IMR-90 (cell line): ENCODE measurements around the gene SNED1. TPM values are rescaled to one million over a fixed set of nuclear protein-coding genes. Genes with fewer than 3 reads are reported as not detected.

Experiments used
- ATAC-seq: fragments of 200-7000 bp; cut with Tn5 transposase; 2 replicates; pipeline ENCODE4 v1.9.1; 2020; ENCODE audit warnings: low read depth, mild to moderate bottlenecking, moderate library complexity
- BruUV-seq: library from RNA; stranded (reverse); fragments of 400-500 nt; replicated peaks from 2 replicates; lab custom pipeline; 2021; lab: Mats Ljungman, UMichigan
- CTCF ChIA-PET: fragments of 300-600 bp; formaldehyde crosslinking; extraction: SDS; loops from one replicate; lab custom pipeline; 2021; ENCODE audit warnings: antibody characterized with exemption; lab: Yijun Ruan, JAX
- POLR2A ChIA-PET: fragments of 300-600 bp; sonication (Branson Sonifier 250); formaldehyde crosslinking; loops from one replicate; lab custom pipeline; 2022; ENCODE audit warnings: antibody characterized with exemption; ENCODE audit not compliant: unreplicated experiment; lab: Charles Lee
- DNase-seq: peaks from one replicate; pipeline ENCODE4 v3.0.0; 2013
- H2AFZ ChIP-seq: replicated peaks from 2 replicates; pipeline ENCODE3; 2013; ENCODE audit warnings: low read length, mild to moderate bottlenecking; ENCODE audit not compliant: poor library complexity
- H2AK5ac ChIP-seq: 2 replicates; pipeline ENCODE4 v1.6.1; 2013; ENCODE audit warnings: low read depth, low read length, inconsistent platforms
- H2AK9ac ChIP-seq: replicated peaks from 2 replicates; pipeline ENCODE3; 2013; ENCODE audit warnings: mild to moderate bottlenecking, low read depth, low read length, moderate library complexity; ENCODE audit not compliant: poor library complexity
- H2BK120ac ChIP-seq: 2 replicates; pipeline ENCODE4 v1.6.1; 2013; ENCODE audit warnings: low read depth, low read length, inconsistent platforms
- H2BK15ac ChIP-seq: 3 replicates; pipeline ENCODE4 v1.6.1; 2013; ENCODE audit warnings: low read depth, low read length, inconsistent platforms
- H2BK20ac ChIP-seq: 2 replicates; pipeline ENCODE4 v1.6.1; 2013; ENCODE audit warnings: low read depth, mild to moderate bottlenecking, inconsistent platforms, low read length, moderate library complexity
- H2BK5ac ChIP-seq: 2 replicates; pipeline ENCODE4 v1.6.1; 2013; ENCODE audit warnings: mild to moderate bottlenecking, low read depth, low read length, inconsistent platforms; ENCODE audit not compliant: poor library complexity, severe bottlenecking
- H3K14ac ChIP-seq: replicated peaks from 2 replicates; pipeline ENCODE4 v1.6.1; 2013; ENCODE audit warnings: low read depth, low read length, inconsistent platforms
- H3K18ac ChIP-seq: 2 replicates; pipeline ENCODE4 v1.6.1; 2013; ENCODE audit warnings: low read depth, low read length, control low read depth
- H3K23ac ChIP-seq: 2 replicates; pipeline ENCODE4 v1.6.1; 2013; ENCODE audit warnings: low read depth, low read length, inconsistent platforms
- H3K27ac ChIP-seq: 2 replicates; pipeline ENCODE4 v1.5.1; 2013; ENCODE audit warnings: mild to moderate bottlenecking, control low read depth, low read length; ENCODE audit not compliant: insufficient read depth
- H3K27me3 ChIP-seq: 2 replicates; pipeline ENCODE4 v1.6.1; 2013; ENCODE audit warnings: low read length; ENCODE audit not compliant: control insufficient read depth, insufficient read depth
- H3K36me3 ChIP-seq: 2 replicates; pipeline ENCODE4 v1.6.1; 2013; ENCODE audit warnings: low read length, mixed read lengths; ENCODE audit not compliant: control insufficient read depth, insufficient read depth
- H3K4ac ChIP-seq: 2 replicates; pipeline ENCODE4 v1.6.1; 2013; ENCODE audit warnings: low read depth, low read length, inconsistent platforms
- H3K4me1 ChIP-seq: 2 replicates; pipeline ENCODE4 v1.6.1; 2013; ENCODE audit warnings: low read length, mixed read lengths; ENCODE audit not compliant: control insufficient read depth, insufficient read depth
- H3K4me2 ChIP-seq: 2 replicates; pipeline ENCODE4 v1.6.1; 2013; ENCODE audit warnings: low read depth, mild to moderate bottlenecking, control low read depth, low read length, moderate library complexity
- H3K4me3 ChIP-seq: 2 replicates; pipeline ENCODE4 v1.5.1; 2013; ENCODE audit warnings: low read depth, mild to moderate bottlenecking, control low read depth, low read length, moderate library complexity; ENCODE audit not compliant: insufficient read depth
- H3K56ac ChIP-seq: 2 replicates; pipeline ENCODE4 v1.6.1; 2013; ENCODE audit warnings: low read length, inconsistent platforms; ENCODE audit not compliant: insufficient read depth; ENCODE audit errors: extremely low read depth
- H3K79me1 ChIP-seq, 2 experiments: 2 replicates each; pipeline ENCODE4 v1.6.1; 2013; ENCODE audit warnings: low read length in 2 of 2, inconsistent platforms in 1 of 2, low read depth in 1 of 2
- H3K9ac ChIP-seq: 2 replicates; pipeline ENCODE4 v1.6.1; 2013; ENCODE audit warnings: low read depth, low read length, control low read depth
- H3K9me1 ChIP-seq: 2 replicates; pipeline ENCODE4 v1.6.1; 2013; ENCODE audit warnings: low read length, inconsistent platforms; ENCODE audit not compliant: insufficient read depth
- H3K9me3 ChIP-seq: 2 replicates; pipeline ENCODE4 v1.6.1; 2013; ENCODE audit warnings: low read length; ENCODE audit not compliant: control insufficient read depth, insufficient read depth
- H4K20me1 ChIP-seq: 2 replicates; pipeline ENCODE4 v1.6.1; 2013; ENCODE audit warnings: low read length, inconsistent platforms; ENCODE audit not compliant: insufficient read depth
- H4K5ac ChIP-seq: 2 replicates; pipeline ENCODE4 v1.6.1; 2013; ENCODE audit warnings: mild to moderate bottlenecking, low read depth, low read length, control low read depth
- H4K8ac ChIP-seq, 2 experiments: 2 replicates each; pipeline ENCODE4 v1.6.1; 2013; ENCODE audit warnings: low read depth in 2 of 2, low read length in 2 of 2, control low read depth in 1 of 2, inconsistent platforms in 1 of 2
- H4K91ac ChIP-seq: 2 replicates; pipeline ENCODE4 v1.6.1; 2013; ENCODE audit warnings: low read depth, low read length, inconsistent platforms; ENCODE audit not compliant: insufficient read depth
- BHLHE40 ChIP-seq: fragments of 150-350 bp; IDR thresholded peaks from 2 replicates; pipeline ENCODE4 v1.6.1; 2016; ENCODE audit warnings: mild to moderate bottlenecking, low read depth, low read length
- CEBPB ChIP-seq: IDR thresholded peaks from 2 replicates; pipeline ENCODE4 v1.6.1; 2012; ENCODE audit warnings: low read depth, low read length, improper control_type of control experiment
- CHD1 ChIP-seq: IDR thresholded peaks from 2 replicates; pipeline ENCODE4 v1.6.1; 2012; ENCODE audit warnings: low read depth, low read length, improper control_type of control experiment
- FOS ChIP-seq: fragments of 150-350 bp; IDR thresholded peaks from 2 replicates; pipeline ENCODE4 v1.6.1; 2016; ENCODE audit warnings: low read depth, low read length
- MAFK ChIP-seq: IDR thresholded peaks from 2 replicates; pipeline ENCODE4 v1.6.1; 2012; ENCODE audit warnings: low read depth, low read length, improper control_type of control experiment
- MAZ ChIP-seq: IDR thresholded peaks from 2 replicates; pipeline ENCODE4 v1.6.1; 2012; ENCODE audit warnings: low read depth, mild to moderate bottlenecking, low read length, improper control_type of control experiment, moderate library complexity, borderline replicate concordance
- MXI1 ChIP-seq: IDR thresholded peaks from 2 replicates; pipeline ENCODE4 v1.6.1; 2012; ENCODE audit warnings: low read depth, mild to moderate bottlenecking, low read length, moderate library complexity, borderline replicate concordance
- NFE2L2 ChIP-seq: fragments of 150-350 bp; IDR thresholded peaks from 2 replicates; pipeline ENCODE4 v1.6.1; 2016; ENCODE audit warnings: low read depth, mild to moderate bottlenecking, low read length
- POLR2A ChIP-seq: IDR thresholded peaks from 2 replicates; pipeline ENCODE4 v1.6.1; 2012; ENCODE audit warnings: mild to moderate bottlenecking, low read depth, low read length
- RAD21 ChIP-seq: IDR thresholded peaks from 2 replicates; pipeline ENCODE4 v1.6.1; 2012; ENCODE audit warnings: low read length, improper control_type of control experiment
- RCOR1 ChIP-seq: IDR thresholded peaks from 2 replicates; pipeline ENCODE4 v1.6.1; 2012; ENCODE audit warnings: mild to moderate bottlenecking, low read length, improper control_type of control experiment; ENCODE audit not compliant: insufficient replicate concordance
- RFX5 ChIP-seq: IDR thresholded peaks from 2 replicates; pipeline ENCODE4 v1.8.0; 2012; ENCODE audit warnings: low read depth, mild to moderate bottlenecking, low read length, moderate library complexity
- SMC3 ChIP-seq: fragments of 150-350 bp; IDR thresholded peaks from 2 replicates; pipeline ENCODE4 v1.6.1; 2016; ENCODE audit warnings: low read depth, mild to moderate bottlenecking, antibody characterized with exemption, low read length, moderate library complexity
- WGBS, 2 experiments: methylation state at CpG; one replicate each; pipeline versions ENCODE4 v1.1.5 to v1.1.7; 2013; ENCODE audit warnings: missing lambda C conversion rate in 2 of 2; ENCODE audit not compliant: insufficient read length in 1 of 2; ENCODE audit errors: extremely low coverage in 2 of 2; 5-methylcytosine and 5-hydroxymethylcytosine counted together
- dilution Hi-C: fragments of 300-500 bp; cut with HindIII; formaldehyde crosslinking; loops from one replicate; pipeline ENCODE4 v1.14.3; 2018; ENCODE audit warnings: low sequenced_read_pairs; ENCODE audit not compliant: unreplicated experiment
- in situ Hi-C: fragments of 300-500 bp; cut with MboI; formaldehyde crosslinking; loops from 3 replicates; pipeline ENCODE4 v1.14.3; 2019; ENCODE audit warnings: low sequenced_read_pairs, inconsistent platforms, mixed read lengths
- intact Hi-C: fragments of 100-400 bp; cut with micrococcal nuclease; formaldehyde crosslinking; loops from 2 replicates; pipeline ENCODE4 v1.10.0; 2022
- polyA plus RNA-seq, 3 experiments: library from polyadenylated mRNA; depleted of rRNA; stranded (reverse); fragments of >200 nt; gene quantifications; 2 replicates each; pipeline ENCODE4 v1.2.3, GENCODE V29; 2012; ENCODE audit warnings: low replicate concordance in 1 of 3
- total RNA-seq: library from RNA; depleted of rRNA; stranded (reverse); fragments of >200 nt; gene quantifications from 2 replicates; pipeline ENCODE4 v1.2.3, GENCODE V29; 2012
- TF ChIP-seq, protein P1 (sequence below): fragments of 150-350 bp; IDR thresholded peaks from 2 replicates; pipeline ENCODE4 v1.6.1; 2017; ENCODE audit warnings: mild to moderate bottlenecking, antibody characterized with exemption, low read length, low read depth
- TF ChIP-seq, protein P2 (sequence below): fragments of 150-350 bp; IDR thresholded peaks from 2 replicates; pipeline ENCODE4 v1.6.1; 2016; ENCODE audit warnings: low read depth, mild to moderate bottlenecking, low read length, moderate library complexity, borderline replicate concordance
- TF ChIP-seq, protein P3 (sequence below): conservative IDR thresholded peaks from 2 replicates; pipeline ENCODE4 v1.5.1; 2012; ENCODE audit warnings: mild to moderate bottlenecking, low read depth, low read length, improper control_type of control experiment

SNED1 gene
- total and polyA plus RNA-seq, 2 of the 4 experiments (the other 2 are of a cell fraction): 1.1 to 3.4 TPM

DNA sequence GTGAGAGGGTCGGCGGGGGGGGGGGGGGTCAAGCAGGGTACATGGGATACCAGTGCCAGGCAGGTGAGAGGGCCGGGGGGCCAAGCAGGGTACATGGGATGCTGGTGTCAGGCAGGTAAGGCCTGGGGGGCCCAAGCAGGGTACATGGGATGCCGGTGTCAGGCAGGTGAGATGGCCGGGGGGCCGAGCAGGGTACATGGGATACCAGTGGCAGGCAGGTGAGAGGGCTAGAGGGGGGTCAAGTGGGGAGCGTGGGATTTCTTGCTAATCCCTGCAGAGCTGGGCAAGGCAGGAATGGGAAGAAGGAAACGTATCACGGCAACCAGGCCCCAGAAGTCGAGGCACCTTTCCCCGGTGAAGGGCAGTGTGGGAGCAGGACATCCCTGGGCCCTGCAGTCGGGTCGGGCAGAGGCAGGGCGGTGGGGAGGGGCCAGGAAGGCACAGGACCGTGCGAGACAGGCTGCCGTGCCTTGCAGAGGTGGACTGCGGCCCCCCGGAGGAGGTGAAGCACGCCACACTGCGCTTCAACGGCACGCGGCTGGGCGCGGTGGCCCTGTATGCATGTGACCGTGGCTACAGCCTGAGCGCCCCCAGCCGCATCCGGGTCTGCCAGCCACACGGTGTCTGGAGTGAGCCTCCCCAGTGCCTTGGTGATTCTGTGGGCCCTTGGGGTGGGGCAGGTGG lies 54.4 kb downstream of the SNED1 start:
- Histone ChIP-seq H2BK120ac (no peak overlapping the region), H2AK9ac (no peak overlapping the region), H3K4me3 (no peak overlapping the region), H3K56ac (no peak overlapping the region), H3K14ac (no peak overlapping the region), H3K4me2 (no peak overlapping the region), H3K18ac (no peak overlapping the region), H3K9me1 (no peaks in the 10 kb centered on the region), H3K27me3 (no peaks in the 10 kb centered on the region), H4K20me1 (no peaks in the 10 kb centered on the region), H3K36me3 (peaks cover 20% of the 10 kb centered on the region), H2BK15ac (no peak overlapping the region), H3K4ac (no peak overlapping the region), H3K9me3 (no peaks in the 10 kb centered on the region), H3K27ac (no peak overlapping the region), H2AK5ac (no peak overlapping the region), H3K4me1 (no peaks in the 10 kb centered on the region), H2AFZ (no peak overlapping the region), H4K91ac (no peak overlapping the region), H3K9ac (no peak overlapping the region), H2BK20ac (no peak overlapping the region), H4K8ac (no peak overlapping the region), H3K23ac (no peak overlapping the region), H2BK5ac (no peak overlapping the region), H3K79me1 (no peaks in the 10 kb centered on the region), H4K5ac (no peak overlapping the region)
- ATAC-seq (no peak), DNase-seq (no peak)
- no peak for TF ChIP-seq POLR2A
- TF ChIP-seq FOS: no peak
- no peak for TF ChIP-seq MXI1
- no peak for TF ChIP-seq RFX5
- TF ChIP-seq MAZ: no peak
- no peak for TF ChIP-seq RCOR1
- TF ChIP-seq RAD21: no peak
- TF ChIP-seq, protein P1, sequence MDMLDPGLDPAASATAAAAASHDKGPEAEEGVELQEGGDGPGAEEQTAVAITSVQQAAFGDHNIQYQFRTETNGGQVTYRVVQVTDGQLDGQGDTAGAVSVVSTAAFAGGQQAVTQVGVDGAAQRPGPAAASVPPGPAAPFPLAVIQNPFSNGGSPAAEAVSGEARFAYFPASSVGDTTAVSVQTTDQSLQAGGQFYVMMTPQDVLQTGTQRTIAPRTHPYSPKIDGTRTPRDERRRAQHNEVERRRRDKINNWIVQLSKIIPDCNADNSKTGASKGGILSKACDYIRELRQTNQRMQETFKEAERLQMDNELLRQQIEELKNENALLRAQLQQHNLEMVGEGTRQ: no peak
- TF ChIP-seq, protein P2, sequence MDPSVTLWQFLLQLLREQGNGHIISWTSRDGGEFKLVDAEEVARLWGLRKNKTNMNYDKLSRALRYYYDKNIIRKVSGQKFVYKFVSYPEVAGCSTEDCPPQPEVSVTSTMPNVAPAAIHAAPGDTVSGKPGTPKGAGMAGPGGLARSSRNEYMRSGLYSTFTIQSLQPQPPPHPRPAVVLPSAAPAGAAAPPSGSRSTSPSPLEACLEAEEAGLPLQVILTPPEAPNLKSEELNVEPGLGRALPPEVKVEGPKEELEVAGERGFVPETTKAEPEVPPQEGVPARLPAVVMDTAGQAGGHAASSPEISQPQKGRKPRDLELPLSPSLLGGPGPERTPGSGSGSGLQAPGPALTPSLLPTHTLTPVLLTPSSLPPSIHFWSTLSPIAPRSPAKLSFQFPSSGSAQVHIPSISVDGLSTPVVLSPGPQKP: no peak
- TF ChIP-seq SMC3: no peak
- TF ChIP-seq NFE2L2: no peak
- TF ChIP-seq, protein P3, sequence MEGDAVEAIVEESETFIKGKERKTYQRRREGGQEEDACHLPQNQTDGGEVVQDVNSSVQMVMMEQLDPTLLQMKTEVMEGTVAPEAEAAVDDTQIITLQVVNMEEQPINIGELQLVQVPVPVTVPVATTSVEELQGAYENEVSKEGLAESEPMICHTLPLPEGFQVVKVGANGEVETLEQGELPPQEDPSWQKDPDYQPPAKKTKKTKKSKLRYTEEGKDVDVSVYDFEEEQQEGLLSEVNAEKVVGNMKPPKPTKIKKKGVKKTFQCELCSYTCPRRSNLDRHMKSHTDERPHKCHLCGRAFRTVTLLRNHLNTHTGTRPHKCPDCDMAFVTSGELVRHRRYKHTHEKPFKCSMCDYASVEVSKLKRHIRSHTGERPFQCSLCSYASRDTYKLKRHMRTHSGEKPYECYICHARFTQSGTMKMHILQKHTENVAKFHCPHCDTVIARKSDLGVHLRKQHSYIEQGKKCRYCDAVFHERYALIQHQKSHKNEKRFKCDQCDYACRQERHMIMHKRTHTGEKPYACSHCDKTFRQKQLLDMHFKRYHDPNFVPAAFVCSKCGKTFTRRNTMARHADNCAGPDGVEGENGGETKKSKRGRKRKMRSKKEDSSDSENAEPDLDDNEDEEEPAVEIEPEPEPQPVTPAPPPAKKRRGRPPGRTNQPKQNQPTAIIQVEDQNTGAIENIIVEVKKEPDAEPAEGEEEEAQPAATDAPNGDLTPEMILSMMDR: no peak
- no peak for TF ChIP-seq BHLHE40
- no peak for TF ChIP-seq CEBPB
- TF ChIP-seq MAFK: no peak
- TF ChIP-seq CHD1: no peak
- ChIA-PET CTCF (no interaction called here), POLR2A (no interaction called here)
- no TSS peak for BruUV-seq
- intact Hi-C loops: no loop called here
- dilution Hi-C loops: no loop called here
- WGBS, 2 experiments: 89% methylated on average over 18 of the region's 31 CpGs; no CpG with 5 or more reads in 1 of the 2 experiments
- in situ Hi-C loops: no loop called here
